Heart left ventricle (tissue), 13 donors: Measurements from ENCODE around the gene CHCHD6.

Experiments used
- CTCF ChIP-seq, 12 donors: fragments of 200-600 bp; sonication (generic) in 4 of 12; IDR thresholded peaks; one replicate each; pipeline versions ENCODE4 v1.5.0 to v1.8.0; 2018 to 2022; ENCODE audit warnings: antibody characterized with exemption in 12 of 12, mild to moderate bottlenecking in 5 of 12
- POLR2A ChIP-seq, 2 donors: fragments of 450-650 bp; IDR thresholded peaks; one replicate each; pipeline ENCODE4 v1.6.1; 2017; ENCODE audit warnings: antibody characterized with exemption in 2 of 2, mild to moderate bottlenecking in 2 of 2, moderate library complexity in 2 of 2
- donor health status: ischemic (EF 13 %, LVEDD 7.1; RV severe dilation, severe dysfunction).
- donor health status: DM: no; HTN: yes; CAD: no.
- donor health status: DM: no; HTN: no; CAD: no.
- donor health status: ischemic (EF 25% LVEDD 6.9; RV normal size, moderate dysfunction).
- donor health status: ischemic (EF 25% LVEDD 5.7; RV mildly dilated, moderate dysfunction).
- donor health status: ischemic (EF 35%, LVEDD 5.7; RV mildly dilated, moderate dysfunction).
- donor health status: nonischemic (EF 11% LVEDD 7.7; RV severe dilation, severe dysfunction).
- donor health status: DM: yes; HTN: yes; CAD: no.
- donor health status: PGD.
- donor health status: ischemic (EF 29% LVEDD 5.4; RV normal size, mild dysfunction).
- donor health status: nonischemic (EF 23%, LVEDD 6.1; RV moderate dilation, normal function).

- TF ChIP-seq CTCF (IDR thresholded peaks at IDR 0.05) (no peak), POLR2A (IDR thresholded peaks at IDR 0.05) (no peak)
Observed at GRCh38 chr3:126867190-126867862, 163.3 kb downstream of the CHCHD6 start.
